ENCODE measurements around the gene PTTG1IP.
A peak's percentile ranks its signal among the peaks of the same experiment; 100 is the strongest.

Gene PTTG1IP

GRCh38 chr21:44850208-44850800, 23.2 kb downstream of the PTTG1IP start:
- ChIA-PET CTCF (no interaction called here), POLR2A (ENCODE audit: low non-redundant PET) (no interaction called here)
- no peak for TF ChIP-seq CTCF (conservative IDR thresholded peaks at IDR 0.05; ENCODE audit: low read depth)
- H3K27ac ChIP-seq: peak overlapping the region; percentile 24
- DNase-seq (ENCODE audit: low spot score): no peak

GRCh38 chr21:44849616-44850130, 23.8 kb downstream of the PTTG1IP start:
- DNase-seq (ENCODE audit: low spot score): no peak
- H3K27ac ChIP-seq: no peak overlapping the region
- POLR2A ChIA-PET (ENCODE audit: low non-redundant PET): no interaction called here
- CTCF ChIA-PET: no interaction called here
- TF ChIP-seq CTCF (conservative IDR thresholded peaks at IDR 0.05; ENCODE audit: low read depth): no peak

- no peak for DNase-seq (ENCODE audit: low spot score)
- POLR2A ChIA-PET (ENCODE audit: low non-redundant PET): no interaction called here
- H3K27ac ChIP-seq: peak overlapping the region; percentile 69; the same call in 1 of the 2 replicates
- TF ChIP-seq CTCF (conservative IDR thresholded peaks at IDR 0.05; ENCODE audit: low read depth): no peak
- CTCF ChIA-PET: no interaction called here
These were observed 24.5 kb downstream of the PTTG1IP start for GRCh38 chr21:44848821-44849521.

GRCh38 chr21:44847261-44848056, 26.0 kb downstream of the PTTG1IP start:
- DNase-seq (ENCODE audit: low spot score): no peak
- ChIA-PET CTCF (interaction anchor here (0.5 kb wide), 1 partner anchor 67 kb away, joined by 3 read pairs; no protein-coding TSS in a partner anchor), POLR2A (ENCODE audit: low non-redundant PET) (no interaction called here)
- TF ChIP-seq CTCF (conservative IDR thresholded peaks at IDR 0.05; ENCODE audit: low read depth): no peak
- peak overlapping the region; percentile 69 for H3K27ac ChIP-seq

- ChIA-PET CTCF (interaction anchor here (0.6 to 1.1 kb wide), 3 partner anchors 22 to 81 kb away, joined by 3 to 5 read pairs (median 3); no protein-coding TSS in a partner anchor), POLR2A (ENCODE audit: low non-redundant PET) (no interaction called here)
- no peak for TF ChIP-seq CTCF (conservative IDR thresholded peaks at IDR 0.05; ENCODE audit: low read depth)
- peak; percentile 33 for DNase-seq (ENCODE audit: low spot score)
- H3K27ac ChIP-seq: peak overlapping the region; percentile 69
These were observed 26.8 kb downstream of the PTTG1IP start for GRCh38 chr21:44846485-44847260.

- DNase-seq (ENCODE audit: low spot score): no peak
- peak overlapping the region; percentile 69 for H3K27ac ChIP-seq
- no peak; the same call in 1 of the 2 replicates for TF ChIP-seq CTCF (conservative IDR thresholded peaks at IDR 0.05; ENCODE audit: low read depth)
- CTCF ChIA-PET: interaction anchor here (0.6 to 1.1 kb wide), 4 partner anchors 22 to 86 kb away, joined by 3 to 5 read pairs (median 4); no protein-coding TSS in a partner anchor
- POLR2A ChIA-PET (ENCODE audit: low non-redundant PET): no interaction called here
These were observed 27.3 kb downstream of the PTTG1IP start for GRCh38 chr21:44846224-44846484.
